ENCODE results near the gene LAMC3.

GRCh38 chr9:131140550-131140949 is 131.6 kb downstream of the LAMC3 start:
- TF ChIP-seq CTCF (IDR thresholded peaks at IDR 0.05; ENCODE audit: poor library complexity, severe bottlenecking), result no peak
- TF ChIP-seq EZH2 (IDR thresholded peaks at IDR 0.05; ENCODE audit: borderline replicate concordance, insufficient read depth, low read length, poor library complexity, severe bottlenecking), result no peak

All from neural cell (in vitro differentiated cells).